SK-N-SH (cell line): ENCODE measurements around the gene RRBP1. TPM values are rescaled to one million over a fixed set of nuclear protein-coding genes. Genes with fewer than 3 reads are reported as not detected.

Experiments used
- CTCF ChIA-PET: fragments of 300-600, 350-600 bp; formaldehyde crosslinking; extraction: SDS; loops from one replicate; lab custom pipeline; 2021; lab: Yijun Ruan, JAX
- POLR2A ChIA-PET: fragments of 350-600 bp; sonication (Branson Sonifier 250); formaldehyde crosslinking; extraction: SDS; loops from one replicate; lab custom pipeline; 2020; ENCODE audit warnings: antibody characterized with exemption, inconsistent platforms; lab: Yijun Ruan, JAX
- DNase-seq: peaks from one replicate; pipeline ENCODE4 v3.0.0; 2012
- H2AFZ ChIP-seq: fragments of 200-600 bp; sonication (generic); 2 replicates; pipeline ENCODE4 v1.8.1; 2016; ENCODE audit warnings: antibody characterized with exemption, mild to moderate bottlenecking, low read depth
- H3F3A ChIP-seq: fragments of 200-600 bp; sonication (generic); replicated peaks from 2 replicates; pipeline ENCODE3; 2016; ENCODE audit warnings: antibody characterized with exemption, mild to moderate bottlenecking; ENCODE audit not compliant: insufficient read depth
- H3K27ac ChIP-seq, 2 experiments: fragments of 200-500 bp in 1 of 2; fragments of 200-600 bp in 1 of 2; sonication (Bioruptor generic) in 1 of 2; sonication (generic), shearing (Covaris generic) in 1 of 2; 2 replicates each; pipeline versions ENCODE4 v1.5.1 to v1.6.1; 2014 to 2016; ENCODE audit warnings: low read depth in 2 of 2, inconsistent platforms in 1 of 2, low read length in 1 of 2, mild to moderate bottlenecking in 1 of 2, mixed read lengths in 1 of 2
- H3K27me3 ChIP-seq: fragments of 200-600 bp; sonication (generic), shearing (Covaris generic); 2 replicates; pipeline ENCODE4 v1.6.1; 2016; ENCODE audit warnings: mixed run types; ENCODE audit not compliant: insufficient read depth
- H3K36me3 ChIP-seq, 2 experiments: fragments of 200-500 bp in 1 of 2; fragments of 200-600 bp in 1 of 2; sonication (Bioruptor generic) in 1 of 2; sonication (generic) in 1 of 2; replicated peaks in 1 of 2; 2 replicates each; pipeline versions ENCODE3 to v1.5.1; 2014 to 2016; ENCODE audit warnings: low read length in 1 of 2, mild to moderate bottlenecking in 1 of 2; ENCODE audit not compliant: insufficient read depth in 2 of 2, control insufficient read depth in 1 of 2
- H3K4me1 ChIP-seq, 2 experiments: fragments of 200-500 bp in 1 of 2; fragments of 200-600 bp in 1 of 2; sonication (Bioruptor generic) in 1 of 2; sonication (generic), shearing (Covaris generic) in 1 of 2; 2 replicates each; pipeline versions ENCODE4 v1.5.1 to v1.6.1; 2014 to 2016; ENCODE audit warnings: low read depth in 1 of 2, low read length in 1 of 2, mixed run types in 1 of 2; ENCODE audit not compliant: insufficient read depth in 2 of 2, control insufficient read depth in 1 of 2
- H3K4me2 ChIP-seq: fragments of 200-600 bp; sonication (generic), shearing (Covaris generic); 2 replicates; pipeline ENCODE4 v1.6.1; 2017; ENCODE audit warnings: mixed run types
- H3K4me3 ChIP-seq, 2 experiments: fragments of 200-500 bp in 1 of 2; fragments of 200-600 bp in 1 of 2; sonication (Bioruptor generic) in 1 of 2; sonication (generic), shearing (Covaris generic) in 1 of 2; 2 replicates each; pipeline versions ENCODE4 v1.5.1 to v1.8.1; 2014 to 2016; ENCODE audit warnings: low read depth in 2 of 2, inconsistent platforms in 1 of 2, low read length in 1 of 2, mild to moderate bottlenecking in 1 of 2, mixed read lengths in 1 of 2, moderate library complexity in 1 of 2
- H3K79me2 ChIP-seq: fragments of 200-600 bp; sonication (generic); 2 replicates; pipeline ENCODE4 v1.8.1; 2017; ENCODE audit warnings: mild to moderate bottlenecking; ENCODE audit not compliant: insufficient read depth
- H3K9ac ChIP-seq: fragments of 200-600 bp; sonication (generic); 2 replicates; pipeline ENCODE4 v1.6.1; 2017; ENCODE audit warnings: mixed run types
- H3K9me2 ChIP-seq: fragments of 200-600 bp; sonication (generic); 2 replicates; pipeline ENCODE4 v1.6.1; 2017; ENCODE audit warnings: mixed run types
- H3K9me3 ChIP-seq: fragments of 200-600 bp; sonication (generic); 2 replicates; pipeline ENCODE4 v1.6.1; 2017; ENCODE audit warnings: mixed run types, mild to moderate bottlenecking, moderate library complexity
- H4K20me1 ChIP-seq: fragments of 200-600 bp; sonication (generic); 2 replicates; pipeline ENCODE4 v1.6.1; 2017; ENCODE audit warnings: mild to moderate bottlenecking, mixed run types; ENCODE audit not compliant: insufficient read depth
- ELF1 ChIP-seq: IDR thresholded peaks from 2 replicates; pipeline ENCODE4 v1.4.0; 2012
- FOXJ3 ChIP-seq: sonication (generic); formaldehyde crosslinking; IDR thresholded peaks from 2 replicates; pipeline ENCODE4 v1.5.1; 2020; ENCODE audit warnings: mild to moderate bottlenecking, missing genetic modification reagents
- FOXM1 ChIP-seq: IDR thresholded peaks from 2 replicates; pipeline ENCODE4 v1.4.0; 2012; ENCODE audit warnings: low read depth, mild to moderate bottlenecking
- GABPA ChIP-seq: IDR thresholded peaks from 2 replicates; pipeline ENCODE4 v1.4.0; 2012; ENCODE audit warnings: low read depth, mild to moderate bottlenecking
- IRF3 ChIP-seq: fragments of 150-350 bp; IDR thresholded peaks from 2 replicates; pipeline ENCODE4 v1.6.1; 2016; ENCODE audit warnings: mild to moderate bottlenecking, low read depth, low read length
- JUND ChIP-seq: IDR thresholded peaks from 2 replicates; pipeline ENCODE4 v1.4.0; 2012
- MAX ChIP-seq: IDR thresholded peaks from 2 replicates; pipeline ENCODE4 v1.4.0; 2012; ENCODE audit warnings: low read depth
- MXI1 ChIP-seq: IDR thresholded peaks from 2 replicates; pipeline ENCODE4 v1.6.1; 2012; ENCODE audit warnings: mild to moderate bottlenecking, low read depth, low read length, improper control_type of control experiment
- NFIC ChIP-seq: IDR thresholded peaks from 2 replicates; pipeline ENCODE4 v1.4.0; 2012; ENCODE audit warnings: borderline replicate concordance
- NRF1 ChIP-seq: IDR thresholded peaks from 2 replicates; pipeline ENCODE4 v1.6.1; 2012; ENCODE audit warnings: low read depth, mild to moderate bottlenecking, low read length
- RAD21 ChIP-seq: IDR thresholded peaks from 2 replicates; pipeline ENCODE4 v1.6.1; 2012; ENCODE audit warnings: mild to moderate bottlenecking, low read length
- RCOR1 ChIP-seq: fragments of 150-350 bp; IDR thresholded peaks from 2 replicates; pipeline ENCODE4 v1.6.1; 2017; ENCODE audit warnings: antibody characterized with exemption, low read length
- RXRA ChIP-seq: IDR thresholded peaks from 2 replicates; pipeline ENCODE4 v1.4.0; 2012; ENCODE audit warnings: low read depth, mild to moderate bottlenecking, borderline replicate concordance
- SIN3A ChIP-seq: IDR thresholded peaks from 2 replicates; pipeline ENCODE4 v1.6.1; 2012; ENCODE audit warnings: low read depth, mild to moderate bottlenecking, low read length, moderate library complexity, borderline replicate concordance
- TAF1 ChIP-seq: IDR thresholded peaks from 2 replicates; pipeline ENCODE4 v1.6.1; 2012; ENCODE audit warnings: low read depth, mild to moderate bottlenecking, low read length, moderate library complexity, borderline replicate concordance
- YY1 ChIP-seq: IDR thresholded peaks from 2 replicates; pipeline ENCODE4 v1.4.0; 2012; ENCODE audit warnings: low read depth, mild to moderate bottlenecking
- WGBS: methylation state at CpG from one replicate; pipeline ENCODE4 v1.1.6; 2017; ENCODE audit warnings: low lambda C conversion rate; 5-methylcytosine and 5-hydroxymethylcytosine counted together
- polyA plus RNA-seq, 3 experiments: library from polyadenylated mRNA; depleted of rRNA; stranded (reverse); fragments of >200 nt; gene quantifications; 2 replicates each; pipeline ENCODE4 v1.2.3, GENCODE V29; 2012
- TF ChIP-seq, protein P1 (sequence below): IDR thresholded peaks from 2 replicates; pipeline ENCODE4 v1.4.0; 2012; ENCODE audit warnings: low read depth, borderline replicate concordance
- TF ChIP-seq, protein P2 (sequence below): IDR thresholded peaks from 2 replicates; pipeline ENCODE4 v1.4.0; 2012; ENCODE audit warnings: low read depth, borderline replicate concordance

Gene RRBP1
- polyA plus RNA-seq, 1 of the 3 experiments (the other 2 are of a cell fraction): 50.2 TPM

DNA sequence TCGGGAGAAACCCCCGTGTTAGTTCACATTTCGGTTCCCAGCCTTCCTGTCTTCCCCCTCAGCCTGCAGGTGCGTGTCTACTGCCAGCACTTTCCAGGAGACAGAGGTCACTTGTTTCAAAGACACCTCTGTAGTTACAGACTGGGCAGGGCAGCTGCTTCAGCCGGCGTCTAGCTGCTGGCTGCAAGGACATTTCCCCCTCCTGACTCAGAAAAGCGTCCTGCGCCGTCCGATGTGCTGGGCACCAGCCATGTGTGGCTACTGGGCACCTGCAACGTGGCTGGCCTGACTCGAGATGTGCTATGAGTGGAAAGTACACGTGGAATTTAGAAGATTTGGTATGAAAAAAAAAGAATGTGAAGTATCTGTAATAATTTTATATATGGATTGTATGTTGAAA is 37.6 kb downstream of the RRBP1 start:
- no peak overlapping the region for H3K4me3 ChIP-seq
- no peak for TF ChIP-seq ELF1
- TF ChIP-seq IRF3: no peak
- no peak for TF ChIP-seq FOXJ3 (CRISPR knock-in tag)
- TF ChIP-seq RAD21: no peak
- no peak for TF ChIP-seq FOXM1
- TF ChIP-seq GABPA: no peak
- no peak for TF ChIP-seq YY1
- TF ChIP-seq NFIC: no peak
- no peak for TF ChIP-seq MAX
- no peak for TF ChIP-seq TAF1
- TF ChIP-seq, protein P1, sequence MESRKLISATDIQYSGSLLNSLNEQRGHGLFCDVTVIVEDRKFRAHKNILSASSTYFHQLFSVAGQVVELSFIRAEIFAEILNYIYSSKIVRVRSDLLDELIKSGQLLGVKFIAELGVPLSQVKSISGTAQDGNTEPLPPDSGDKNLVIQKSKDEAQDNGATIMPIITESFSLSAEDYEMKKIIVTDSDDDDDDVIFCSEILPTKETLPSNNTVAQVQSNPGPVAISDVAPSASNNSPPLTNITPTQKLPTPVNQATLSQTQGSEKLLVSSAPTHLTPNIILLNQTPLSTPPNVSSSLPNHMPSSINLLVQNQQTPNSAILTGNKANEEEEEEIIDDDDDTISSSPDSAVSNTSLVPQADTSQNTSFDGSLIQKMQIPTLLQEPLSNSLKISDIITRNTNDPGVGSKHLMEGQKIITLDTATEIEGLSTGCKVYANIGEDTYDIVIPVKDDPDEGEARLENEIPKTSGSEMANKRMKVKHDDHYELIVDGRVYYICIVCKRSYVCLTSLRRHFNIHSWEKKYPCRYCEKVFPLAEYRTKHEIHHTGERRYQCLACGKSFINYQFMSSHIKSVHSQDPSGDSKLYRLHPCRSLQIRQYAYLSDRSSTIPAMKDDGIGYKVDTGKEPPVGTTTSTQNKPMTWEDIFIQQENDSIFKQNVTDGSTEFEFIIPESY: no peak
- TF ChIP-seq JUND: no peak
- no peak for TF ChIP-seq RCOR1
- no peak for TF ChIP-seq NRF1
- TF ChIP-seq MXI1: no peak
- TF ChIP-seq RXRA: no peak
- TF ChIP-seq, protein P2, sequence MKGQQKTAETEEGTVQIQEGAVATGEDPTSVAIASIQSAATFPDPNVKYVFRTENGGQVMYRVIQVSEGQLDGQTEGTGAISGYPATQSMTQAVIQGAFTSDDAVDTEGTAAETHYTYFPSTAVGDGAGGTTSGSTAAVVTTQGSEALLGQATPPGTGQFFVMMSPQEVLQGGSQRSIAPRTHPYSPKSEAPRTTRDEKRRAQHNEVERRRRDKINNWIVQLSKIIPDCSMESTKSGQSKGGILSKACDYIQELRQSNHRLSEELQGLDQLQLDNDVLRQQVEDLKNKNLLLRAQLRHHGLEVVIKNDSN: no peak
- TF ChIP-seq SIN3A: no peak
- TF ChIP-seq, all 33 proteins: peak for 0
- Histone ChIP-seq H4K20me1 (peaks cover 80% of the 10 kb centered on the region), H3K36me3 (peaks cover 5 to 28% of the 10 kb centered on the region in 2 experiments), H3K27ac (no peak overlapping the region), H3K9me2 (no peaks in the 10 kb centered on the region), H3K9me3 (no peaks in the 10 kb centered on the region), H3K9ac (no peak overlapping the region), H2AFZ (no peak overlapping the region), H3K79me2 (peaks cover 86% of the 10 kb centered on the region), H3K4me1 (peaks cover 0 to 31% of the 10 kb centered on the region in 2 experiments; a peak in 1 of 4 replicates), H3K4me2 (no peak overlapping the region), H3F3A (no peaks in the 10 kb centered on the region), H3K27me3 (no peaks in the 10 kb centered on the region)
- no peak for DNase-seq
- ChIA-PET CTCF (no interaction called here), POLR2A (no interaction called here)
- WGBS: 96% methylated on average over 13 of the region's 13 CpGs
